Measurements from ENCODE around the gene EMID1. TPM values are rescaled to one million over a fixed set of nuclear protein-coding genes. Genes with fewer than 3 reads are reported as not detected.

EMID1 gene
- total RNA-seq, 4 donors from 2014 or later, result 0.68 to 53.9 (median 1.9) TPM; not detected in 1

DNA sequence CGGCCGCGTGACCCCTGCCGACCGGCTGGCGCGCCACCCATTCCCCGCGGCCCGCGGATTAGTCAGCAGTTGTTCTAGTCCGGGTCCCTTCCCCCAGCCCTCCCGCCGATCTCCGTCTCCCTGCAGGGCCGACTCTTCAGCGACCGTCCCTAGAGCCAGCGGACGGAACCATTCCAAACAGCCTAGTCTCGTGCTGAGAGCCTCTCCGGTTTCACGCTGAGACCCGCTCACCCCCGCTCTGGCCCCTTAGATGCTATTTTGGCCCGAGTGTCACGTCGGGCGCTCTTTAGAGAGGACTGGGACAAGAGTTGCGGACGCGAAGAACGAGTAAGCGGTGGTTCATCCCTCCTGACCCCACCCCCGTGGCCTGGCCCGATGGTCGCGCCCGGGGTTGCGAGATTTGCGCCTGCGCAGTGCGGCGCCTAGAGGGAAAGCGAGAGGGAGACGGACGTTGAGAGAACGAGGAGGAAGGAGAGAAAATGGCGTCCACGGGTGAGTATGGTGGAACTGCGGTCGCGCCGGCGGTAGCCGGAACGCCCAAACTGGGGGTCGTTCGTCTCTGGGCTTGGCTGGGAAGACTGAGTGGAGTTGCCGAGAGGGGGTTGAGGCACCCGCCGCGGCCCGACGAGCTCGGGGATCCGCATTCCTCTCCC lies 62.3 kb downstream of the EMID1 start, which contains the start of the genes EWSR1 and RHBDD3:
Gene EWSR1 (plus strand): TSS at position 411 of the 653 bp plus-strand sequence. CDS start 69 bp downstream, at position 480.
Gene RHBDD3 (minus strand): TSS at position 124 of the 653 bp plus-strand sequence. CDS start 2,355 bp downstream, outside the sequence.
- peak within 1 kb of the TSS; percentile 97 to 100 (median 100) for H3K27ac ChIP-seq
- peak; percentile 96 for DNase-seq
- in situ Hi-C loops (cut with MboI; ENCODE audit: low pct_ligation_motif_present in 1 of 4, low pct_unique_long_range_greater_than_20kb in 1 of 4, low sequenced_read_pairs in 3 of 4) (no loop called here), intact Hi-C loops (cut with DNase I; ENCODE audit: low total_unique reads) (no loop called here)
- H3K4me1 ChIP-seq, result peaks cover 25 to 55% (median 48%) of the 10 kb centered on the region in 4 donors
- no peak for TF ChIP-seq EP300 (IDR thresholded peaks at IDR 0.05; ENCODE audit: low read depth)
- TF ChIP-seq, protein P1, sequence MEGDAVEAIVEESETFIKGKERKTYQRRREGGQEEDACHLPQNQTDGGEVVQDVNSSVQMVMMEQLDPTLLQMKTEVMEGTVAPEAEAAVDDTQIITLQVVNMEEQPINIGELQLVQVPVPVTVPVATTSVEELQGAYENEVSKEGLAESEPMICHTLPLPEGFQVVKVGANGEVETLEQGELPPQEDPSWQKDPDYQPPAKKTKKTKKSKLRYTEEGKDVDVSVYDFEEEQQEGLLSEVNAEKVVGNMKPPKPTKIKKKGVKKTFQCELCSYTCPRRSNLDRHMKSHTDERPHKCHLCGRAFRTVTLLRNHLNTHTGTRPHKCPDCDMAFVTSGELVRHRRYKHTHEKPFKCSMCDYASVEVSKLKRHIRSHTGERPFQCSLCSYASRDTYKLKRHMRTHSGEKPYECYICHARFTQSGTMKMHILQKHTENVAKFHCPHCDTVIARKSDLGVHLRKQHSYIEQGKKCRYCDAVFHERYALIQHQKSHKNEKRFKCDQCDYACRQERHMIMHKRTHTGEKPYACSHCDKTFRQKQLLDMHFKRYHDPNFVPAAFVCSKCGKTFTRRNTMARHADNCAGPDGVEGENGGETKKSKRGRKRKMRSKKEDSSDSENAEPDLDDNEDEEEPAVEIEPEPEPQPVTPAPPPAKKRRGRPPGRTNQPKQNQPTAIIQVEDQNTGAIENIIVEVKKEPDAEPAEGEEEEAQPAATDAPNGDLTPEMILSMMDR (IDR thresholded peaks at IDR 0.05), result peak in 1 of 5 experiments; percentile 8
- peak; percentile 88 for TF ChIP-seq POLR2A (IDR thresholded peaks at IDR 0.05)
- peak; percentile 94 to 95 (median 95) for TF ChIP-seq POLR2AphosphoS5 (IDR thresholded peaks at IDR 0.05)
- no peaks in the 10 kb centered on the region for H3K9me3 ChIP-seq
- H3K4me3 ChIP-seq, result peak within 1 kb of the TSS; percentile 84 to 97 (median 90)
- H3K27me3 ChIP-seq, result no peaks in the 10 kb centered on the region
- 1 to 4% methylated on average over 11 to 63 of the region's 67 CpGs for WGBS, 2 donors (ENCODE audit: low coverage in 1 of 2)
- peaks cover 0 to 11% (median 5%) of the 10 kb centered on the region in 4 donors for H3K36me3 ChIP-seq

GRCh38 chr22:29268511-29269229 lies 63.0 kb downstream of the EMID1 start:
- WGBS, 2 donors (ENCODE audit: low coverage in 1 of 2), result 1% methylated on average over 33 of the region's 51 CpGs; no CpG with 5 or more reads in 1 of the 2 donors
- TF ChIP-seq EP300 (IDR thresholded peaks at IDR 0.05; ENCODE audit: low read depth), result no peak
- no peak for TF ChIP-seq POLR2A (IDR thresholded peaks at IDR 0.05)
- TF ChIP-seq POLR2AphosphoS5 (IDR thresholded peaks at IDR 0.05), result no peak
- TF ChIP-seq, protein P1 (IDR thresholded peaks at IDR 0.05), result no peak
- in situ Hi-C loops (cut with MboI; ENCODE audit: low pct_ligation_motif_present in 1 of 4, low pct_unique_long_range_greater_than_20kb in 1 of 4, low sequenced_read_pairs in 3 of 4), result no loop called here
- Histone ChIP-seq H3K27me3 (no peaks in the 10 kb centered on the region), H3K36me3 (peaks cover 0 to 18% (median 6%) of the 10 kb centered on the region in 4 donors), H3K9me3 (no peaks in the 10 kb centered on the region), H3K27ac (peak overlapping the region; percentile 97 to 100 (median 100)), H3K4me1 (peaks cover 25 to 62% (median 48%) of the 10 kb centered on the region in 4 donors), H3K4me3 (peak overlapping the region; percentile 84 to 97 (median 90))
- intact Hi-C loops (cut with DNase I; ENCODE audit: low total_unique reads), result no loop called here
- peak; percentile 60 for DNase-seq

DNA sequence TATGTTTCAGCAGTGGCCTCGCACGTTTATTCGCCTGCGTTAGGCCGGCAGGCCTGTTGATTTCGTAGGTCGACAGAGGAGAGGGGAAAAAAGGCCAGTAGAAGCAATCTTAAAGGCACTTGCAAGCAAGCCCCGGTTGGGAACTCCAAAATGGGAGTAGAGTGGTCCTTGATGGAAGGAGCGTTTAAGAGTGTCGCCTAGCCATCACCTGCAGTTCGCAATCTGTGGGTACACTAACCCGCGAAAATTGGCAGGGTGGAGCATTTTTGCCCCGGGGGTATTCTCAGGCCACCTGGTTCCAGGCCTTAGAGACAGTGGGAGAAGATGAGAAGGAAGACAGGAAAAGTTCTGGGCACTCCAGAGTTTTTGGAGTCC lies 63.5 kb downstream of the EMID1 start:
- DNase-seq, result no peak
- in situ Hi-C loops (cut with MboI; ENCODE audit: low pct_ligation_motif_present in 1 of 4, low pct_unique_long_range_greater_than_20kb in 1 of 4, low sequenced_read_pairs in 3 of 4), result no loop called here
- Histone ChIP-seq H3K27me3 (no peaks in the 10 kb centered on the region), H3K4me3 (peak overlapping the region; percentile 84 to 97 (median 90)), H3K9me3 (no peaks in the 10 kb centered on the region), H3K36me3 (peaks cover 0 to 23% (median 9%) of the 10 kb centered on the region in 4 donors), H3K4me1 (peaks cover 25 to 67% (median 50%) of the 10 kb centered on the region in 4 donors), H3K27ac (peak overlapping the region; percentile 97 to 100 (median 100))
- intact Hi-C loops (cut with DNase I; ENCODE audit: low total_unique reads), result no loop called here
- no peak for TF ChIP-seq POLR2AphosphoS5 (IDR thresholded peaks at IDR 0.05)
- WGBS, 2 donors (ENCODE audit: low coverage in 1 of 2), result 0 to 1% methylated on average over 4 to 14 of the region's 14 CpGs

- no peaks in the 10 kb centered on the region for H3K27me3 ChIP-seq
- H3K36me3 ChIP-seq, result peaks cover 0 to 30% (median 10%) of the 10 kb centered on the region in 4 donors
- H3K27ac ChIP-seq, result peak overlapping the region; percentile 97 to 100 (median 100)
- in situ Hi-C loops (cut with MboI; ENCODE audit: low pct_ligation_motif_present in 1 of 4, low pct_unique_long_range_greater_than_20kb in 1 of 4, low sequenced_read_pairs in 3 of 4) (no loop called here), intact Hi-C loops (cut with DNase I; ENCODE audit: low total_unique reads) (no loop called here)
- 2 to 5% methylated on average over 7 to 13 of the region's 13 CpGs for WGBS, 2 donors (ENCODE audit: low coverage in 1 of 2)
- peak overlapping the region; percentile 84 to 97 (median 90) for H3K4me3 ChIP-seq
- TF ChIP-seq, protein P1 (IDR thresholded peaks at IDR 0.05), result no peak
- TF ChIP-seq POLR2A (IDR thresholded peaks at IDR 0.05), result no peak
- TF ChIP-seq POLR2AphosphoS5 (IDR thresholded peaks at IDR 0.05), result no peak
- TF ChIP-seq EP300 (IDR thresholded peaks at IDR 0.05; ENCODE audit: low read depth), result no peak
- no peak for DNase-seq
- H3K9me3 ChIP-seq, result no peaks in the 10 kb centered on the region
- H3K4me1 ChIP-seq, result peaks cover 25 to 74% (median 53%) of the 10 kb centered on the region in 4 donors
These were observed 64.2 kb downstream of the EMID1 start for GRCh38 chr22:29269731-29270474.
